ENCODE results near the gene SLC25A25. TPM values are rescaled to one million over a fixed set of nuclear protein-coding genes. Genes with fewer than 3 reads are reported as not detected.
A peak's percentile ranks its signal among the peaks of the same experiment; 100 is the strongest.

SLC25A25 gene
- total RNA-seq, 1 donor from 2014 or later, result 16.8 TPM

GRCh38 chr9:128073253-128073886 lies 5.3 kb downstream of the SLC25A25 start:
- H3K27me3 Mint-ChIP-seq (ENCODE audit: low read depth), result no peaks in the 10 kb centered on the region
- TF ChIP-seq CTCF (conservative IDR thresholded peaks at IDR 0.05), result no peak
- H3K4me1 Mint-ChIP-seq, result peaks cover 29% of the 10 kb centered on the region
- peak overlapping the region; percentile 21 for H3K4me3 Mint-ChIP-seq
- DNase-seq (ENCODE audit: low read depth, low spot score), result no peak
- no peaks in the 10 kb centered on the region for H3K9me3 Mint-ChIP-seq
- H3K36me3 Mint-ChIP-seq (ENCODE audit: low read depth), result no peaks in the 10 kb centered on the region
- H3K27ac Mint-ChIP-seq (ENCODE audit: unreplicated experiment), result no peak overlapping the region

DNA sequence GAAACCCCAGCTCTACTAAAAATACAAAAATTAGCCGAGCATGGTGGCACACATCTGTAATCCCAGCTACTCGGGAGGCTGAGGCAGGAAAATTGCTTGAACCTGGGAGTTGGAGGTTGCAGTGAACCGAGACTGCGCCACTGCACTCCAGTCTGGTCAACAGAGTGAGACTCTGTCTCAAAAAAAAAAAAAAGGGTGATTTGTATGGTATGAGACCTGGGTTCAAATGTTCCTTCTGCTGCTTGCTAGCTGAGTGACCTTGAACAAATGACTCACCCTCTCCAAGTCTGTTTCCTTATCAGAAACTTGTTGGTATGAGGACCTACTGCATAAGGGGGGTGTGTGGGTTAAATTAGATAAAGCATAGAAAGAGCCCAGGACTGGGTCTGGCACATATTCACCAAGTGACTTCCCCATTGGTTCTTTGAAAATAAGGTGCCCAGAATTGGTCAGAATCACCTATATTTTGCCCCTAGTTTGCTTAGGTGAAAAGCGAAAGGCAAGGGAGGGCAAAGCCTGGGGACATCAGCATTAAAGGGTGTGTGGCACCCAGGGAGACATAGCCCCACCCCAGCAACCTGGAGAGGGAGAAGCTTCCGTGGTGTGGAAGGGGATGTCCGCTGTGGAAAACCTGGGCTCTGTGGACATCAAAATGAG lies 9.9 kb downstream of the SLC25A25 start:
- H3K27me3 Mint-ChIP-seq (ENCODE audit: low read depth), result no peaks in the 10 kb centered on the region
- no peak for TF ChIP-seq CTCF (conservative IDR thresholded peaks at IDR 0.05)
- no peaks in the 10 kb centered on the region for H3K9me3 Mint-ChIP-seq
- no peaks in the 10 kb centered on the region for H3K36me3 Mint-ChIP-seq (ENCODE audit: low read depth)
- no peak overlapping the region for H3K4me3 Mint-ChIP-seq
- peaks cover 30% of the 10 kb centered on the region for H3K4me1 Mint-ChIP-seq
- DNase-seq (ENCODE audit: low read depth, low spot score), result no peak
- H3K27ac Mint-ChIP-seq (ENCODE audit: unreplicated experiment), result no peak overlapping the region

DNA sequence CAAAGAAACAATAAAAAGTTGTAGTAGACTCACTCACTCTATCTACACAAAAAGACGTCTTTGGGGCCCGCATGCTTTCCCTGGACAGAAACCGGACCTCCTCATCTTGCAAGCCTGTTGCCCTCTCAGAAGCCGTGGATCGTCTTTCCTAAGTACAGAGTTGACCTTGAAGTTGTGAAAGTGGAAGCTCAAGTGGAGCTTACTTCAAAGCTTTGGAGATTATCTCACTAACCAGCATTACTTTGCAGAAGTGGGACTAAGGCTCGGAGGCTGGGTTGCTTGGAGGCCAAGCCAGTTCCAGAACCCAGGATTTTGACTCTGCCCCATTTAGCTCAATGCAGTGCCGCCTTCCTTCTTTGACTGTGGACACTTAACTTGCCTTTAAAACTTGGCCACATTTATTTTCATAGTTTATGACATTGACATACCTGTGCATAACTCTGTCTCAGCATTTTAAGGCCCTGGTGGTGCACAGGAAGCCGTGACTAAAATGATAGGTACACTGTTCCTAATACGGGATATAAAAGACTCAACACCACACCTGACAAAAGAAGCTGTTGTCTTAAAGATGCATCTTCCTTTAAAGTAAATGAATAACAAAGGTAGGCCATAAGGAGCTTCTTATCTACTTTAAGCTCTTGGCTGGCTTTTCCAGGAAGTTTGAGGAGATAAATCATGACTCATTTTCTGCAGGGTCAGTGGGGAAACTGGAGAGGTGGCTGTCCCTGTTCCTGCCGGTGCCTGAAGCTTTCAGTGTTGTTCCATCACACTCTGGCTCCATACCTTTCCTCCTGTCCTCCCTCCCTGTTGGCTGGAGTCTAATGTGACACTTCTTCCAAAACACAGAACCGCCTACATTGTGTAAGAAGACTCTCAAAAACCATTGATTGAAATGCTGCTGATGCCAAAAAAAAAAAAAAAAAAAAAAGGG lies 10.7 kb downstream of the SLC25A25 start:
- DNase-seq (ENCODE audit: low read depth, low spot score), result no peak

GRCh38 chr9:128080206-128080605 lies 12.2 kb downstream of the SLC25A25 start:
- peaks cover 31% of the 10 kb centered on the region for H3K4me1 Mint-ChIP-seq
- no peaks in the 10 kb centered on the region for H3K36me3 Mint-ChIP-seq (ENCODE audit: low read depth)
- no peak overlapping the region for H3K4me3 Mint-ChIP-seq
- no peak for DNase-seq (ENCODE audit: low read depth, low spot score)
- no peaks in the 10 kb centered on the region for H3K27me3 Mint-ChIP-seq (ENCODE audit: low read depth)
- H3K27ac Mint-ChIP-seq (ENCODE audit: unreplicated experiment), result no peak overlapping the region
- no peak for TF ChIP-seq CTCF (conservative IDR thresholded peaks at IDR 0.05)
- no peaks in the 10 kb centered on the region for H3K9me3 Mint-ChIP-seq

More for the DNA sequence above, 10.7 kb downstream of the SLC25A25 start:
- Mint-ChIP-seq H3K27ac (ENCODE audit: unreplicated experiment) (no peak overlapping the region), H3K36me3 (ENCODE audit: low read depth) (no peaks in the 10 kb centered on the region), H3K9me3 (no peaks in the 10 kb centered on the region), H3K4me1 (peaks cover 27% of the 10 kb centered on the region), H3K27me3 (ENCODE audit: low read depth) (no peaks in the 10 kb centered on the region), H3K4me3 (no peak overlapping the region)
- no peak for TF ChIP-seq CTCF (conservative IDR thresholded peaks at IDR 0.05)

- no peak for TF ChIP-seq CTCF (conservative IDR thresholded peaks at IDR 0.05)
- H3K4me3 Mint-ChIP-seq, result peak overlapping the region; percentile 13
- peak overlapping the region; percentile 23 for H3K27ac Mint-ChIP-seq (ENCODE audit: unreplicated experiment)
- H3K4me1 Mint-ChIP-seq, result peaks cover 31% of the 10 kb centered on the region
- no peaks in the 10 kb centered on the region for H3K36me3 Mint-ChIP-seq (ENCODE audit: low read depth)
- H3K9me3 Mint-ChIP-seq, result no peaks in the 10 kb centered on the region
- DNase-seq (ENCODE audit: low read depth, low spot score), result peak; percentile 43
- H3K27me3 Mint-ChIP-seq (ENCODE audit: low read depth), result no peaks in the 10 kb centered on the region
These were observed 13.0 kb downstream of the SLC25A25 start for GRCh38 chr9:128081056-128081455.

Measured in neural crest cell (in vitro differentiated cells).